GM18526 (cell line): Measurements from ENCODE around the gene CAMK2N1.

Source experiments
- POLR2A ChIP-seq: IDR thresholded peaks from 3 replicates; pipeline ENCODE4 v1.6.1; 2011; ENCODE audit not compliant: insufficient read length; ENCODE audit errors: extremely low read depth

Gene CAMK2N1

DNA sequence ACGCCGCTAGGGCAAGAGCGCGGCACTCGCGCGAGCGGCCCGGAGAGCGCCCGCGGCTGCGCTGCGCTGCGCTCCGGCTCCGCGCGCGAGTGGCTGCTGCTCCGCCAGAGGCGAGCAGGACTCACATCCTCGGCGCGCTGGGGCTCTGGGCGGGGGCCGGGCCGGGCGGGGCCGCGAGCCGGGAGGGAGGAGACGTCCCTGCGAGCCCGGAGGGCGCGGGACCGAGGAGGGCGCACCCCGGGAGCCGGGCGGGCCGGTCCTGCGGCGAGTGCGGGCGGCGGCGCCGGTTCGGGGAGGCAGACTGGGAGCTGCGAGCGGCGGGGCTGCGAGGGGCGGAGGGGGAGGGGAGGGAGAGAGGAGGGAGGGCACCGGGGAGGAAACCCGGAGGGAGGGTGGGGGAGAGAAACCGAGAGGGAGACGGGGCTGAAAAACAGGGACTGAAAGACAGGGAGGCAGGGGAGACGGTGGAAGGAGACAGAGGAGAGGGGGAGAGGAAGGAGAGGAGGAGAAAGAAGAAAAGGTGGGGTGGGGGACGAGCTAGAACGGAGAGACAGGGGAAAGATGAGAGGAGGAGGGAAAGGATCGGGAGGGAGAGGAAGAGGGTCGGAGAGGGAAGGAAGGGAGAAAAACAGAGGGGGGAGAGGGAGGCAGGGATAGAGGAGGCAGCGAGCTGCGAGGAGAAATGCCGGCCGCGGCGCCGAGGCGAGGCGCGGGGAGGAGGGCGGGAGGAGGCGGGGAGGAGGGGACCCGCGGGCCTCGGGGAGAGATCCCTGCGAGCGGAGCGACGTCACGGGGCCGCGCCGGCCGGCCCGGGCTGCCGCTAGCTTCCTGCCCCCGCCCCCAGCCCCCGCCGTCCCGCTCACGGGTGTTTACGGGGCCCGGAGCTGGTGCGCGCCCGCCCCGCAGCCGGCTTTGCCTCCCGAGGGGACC is at the start of gene CAMK2N1:
Gene CAMK2N1 (minus strand): TSS at position 684 of the 930 bp plus-strand sequence. CDS start 831 bp downstream, outside the sequence.
- TF ChIP-seq POLR2A: no peak

DNA sequence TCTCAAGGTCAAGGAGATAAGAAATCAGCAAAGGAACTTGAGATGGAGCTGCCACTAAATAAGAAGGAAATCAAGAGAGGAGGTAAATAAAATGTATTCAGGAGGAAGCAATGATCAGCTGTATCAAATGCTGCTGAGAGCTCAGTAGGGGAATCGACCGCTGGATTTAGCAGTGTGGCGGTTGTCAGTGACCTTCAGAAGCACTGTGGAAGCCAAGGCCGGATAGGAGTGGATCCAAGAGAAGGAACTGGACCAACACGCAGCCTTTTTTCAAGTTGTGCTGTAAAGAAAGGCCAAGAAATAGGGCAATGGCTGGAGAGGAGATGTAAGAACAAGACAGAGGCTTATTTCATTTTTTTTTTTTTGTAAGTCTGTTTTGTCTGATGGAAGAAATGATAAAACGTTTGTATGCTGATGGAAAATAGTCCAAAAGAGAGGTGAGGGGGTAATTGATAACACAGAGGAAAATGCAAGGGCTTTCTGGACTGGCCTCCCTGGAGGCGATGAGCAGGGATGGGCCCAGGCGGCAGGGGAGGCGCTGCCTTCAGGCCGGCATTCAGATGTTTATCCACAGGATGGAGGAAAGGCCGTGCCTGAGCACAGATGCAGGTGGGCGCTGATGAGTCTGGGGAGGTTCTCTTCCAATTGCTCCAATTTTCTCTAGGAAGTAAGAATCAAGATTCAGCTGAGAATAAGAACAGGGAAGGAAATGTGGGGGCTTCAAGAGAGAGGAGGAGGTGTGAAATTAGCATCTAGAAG is 48.8 kb upstream of the CAMK2N1 start:
- no peak for TF ChIP-seq POLR2A

DNA sequence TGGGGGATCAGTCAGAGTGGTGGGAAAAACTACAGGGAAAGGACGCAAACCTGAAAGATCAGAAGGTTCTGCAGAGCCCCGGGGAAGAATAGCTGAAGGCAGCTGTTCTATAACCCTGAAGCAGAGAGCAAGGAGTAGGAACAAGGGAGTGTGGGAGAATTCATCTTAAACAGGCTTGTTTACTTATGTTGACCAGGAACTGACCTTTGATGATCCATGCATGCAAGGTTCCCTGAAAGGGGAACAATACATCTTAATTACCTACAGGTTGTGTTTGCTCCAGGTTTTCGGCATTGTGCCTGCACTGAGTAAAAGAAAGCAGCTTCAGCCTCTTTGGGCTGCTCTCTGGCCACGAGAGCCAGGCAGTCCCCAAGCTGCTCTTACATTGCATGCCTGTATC is 47.6 kb upstream of the CAMK2N1 start:
- TF ChIP-seq POLR2A: no peak

DNA sequence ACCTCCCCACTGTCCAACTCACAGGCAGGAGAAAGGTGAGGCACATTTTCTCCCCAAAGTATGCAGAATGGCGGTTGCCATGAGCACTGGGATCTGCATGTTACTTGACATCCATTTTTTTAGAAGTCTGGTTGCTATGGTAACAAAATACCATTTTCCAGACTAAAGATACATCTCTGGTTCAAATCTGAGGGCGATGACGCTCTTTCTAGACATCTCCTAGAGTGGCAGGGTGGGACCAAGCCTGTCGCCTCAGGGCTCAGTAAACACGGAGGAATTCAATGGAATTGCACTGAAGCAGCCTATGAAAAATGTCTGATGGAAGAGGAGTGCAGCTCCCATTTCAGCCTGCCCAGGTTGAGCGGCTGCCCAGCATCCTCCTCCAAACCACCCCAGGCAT is 44.9 kb upstream of the CAMK2N1 start:
- TF ChIP-seq POLR2A: no peak

DNA sequence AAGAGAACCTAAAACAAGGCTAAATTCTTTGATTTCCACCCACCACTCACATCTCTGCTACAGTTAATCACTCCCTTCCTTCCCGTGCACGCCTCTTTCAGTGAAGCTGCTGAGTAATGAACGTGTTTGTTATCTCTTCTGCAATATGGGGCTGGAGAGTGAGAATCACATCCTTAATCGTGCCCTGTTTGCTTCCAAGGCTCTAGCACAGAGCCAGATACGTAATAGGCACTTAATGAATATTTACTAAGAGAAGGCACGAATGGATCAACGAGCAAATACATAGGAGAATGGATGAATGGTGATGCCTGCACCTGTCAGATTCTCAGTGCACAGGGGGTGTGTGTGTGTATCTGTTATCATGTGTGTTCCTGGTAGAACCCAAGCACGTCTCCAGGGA is 44.3 kb upstream of the CAMK2N1 start:
- no peak for TF ChIP-seq POLR2A

DNA sequence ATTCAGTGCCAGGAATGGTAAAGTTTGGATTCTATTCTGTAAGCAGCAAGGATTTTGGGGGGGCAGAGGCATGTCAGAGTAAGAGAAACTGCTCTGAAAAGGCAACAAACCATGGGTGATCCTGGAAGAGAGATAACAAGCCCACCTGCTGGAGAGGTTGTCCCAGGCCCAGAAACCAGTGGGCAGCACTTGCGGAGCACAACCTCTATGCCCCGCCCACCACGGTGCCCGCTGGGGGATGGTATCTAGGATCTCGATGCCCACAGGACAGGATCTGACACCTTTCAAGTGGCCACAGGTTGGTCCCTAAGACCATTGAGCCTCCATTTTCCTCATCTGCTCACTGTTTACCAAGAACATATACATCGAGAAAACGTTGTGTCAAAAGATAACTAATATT is 42.2 kb upstream of the CAMK2N1 start:
- no peak for TF ChIP-seq POLR2A

DNA sequence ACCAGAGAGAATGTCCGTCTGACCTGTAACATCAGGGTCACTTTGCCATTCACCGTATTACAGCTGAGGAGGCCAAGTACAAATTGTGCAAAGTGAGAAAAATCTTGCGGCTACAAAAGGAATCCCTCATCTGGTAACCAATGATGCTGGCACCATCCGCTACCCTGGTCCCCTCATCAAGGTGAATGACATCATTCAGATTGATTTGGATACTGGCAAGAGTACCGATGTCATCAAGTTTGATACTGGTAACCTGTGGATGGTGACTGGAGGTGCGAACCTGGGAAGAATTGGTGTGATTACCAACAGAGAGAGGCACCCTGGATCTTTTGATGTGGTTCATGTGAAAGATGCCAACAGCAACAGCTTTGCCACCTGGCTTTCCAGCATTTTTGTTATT is 40.3 kb upstream of the CAMK2N1 start:
- TF ChIP-seq POLR2A: no peak

DNA sequence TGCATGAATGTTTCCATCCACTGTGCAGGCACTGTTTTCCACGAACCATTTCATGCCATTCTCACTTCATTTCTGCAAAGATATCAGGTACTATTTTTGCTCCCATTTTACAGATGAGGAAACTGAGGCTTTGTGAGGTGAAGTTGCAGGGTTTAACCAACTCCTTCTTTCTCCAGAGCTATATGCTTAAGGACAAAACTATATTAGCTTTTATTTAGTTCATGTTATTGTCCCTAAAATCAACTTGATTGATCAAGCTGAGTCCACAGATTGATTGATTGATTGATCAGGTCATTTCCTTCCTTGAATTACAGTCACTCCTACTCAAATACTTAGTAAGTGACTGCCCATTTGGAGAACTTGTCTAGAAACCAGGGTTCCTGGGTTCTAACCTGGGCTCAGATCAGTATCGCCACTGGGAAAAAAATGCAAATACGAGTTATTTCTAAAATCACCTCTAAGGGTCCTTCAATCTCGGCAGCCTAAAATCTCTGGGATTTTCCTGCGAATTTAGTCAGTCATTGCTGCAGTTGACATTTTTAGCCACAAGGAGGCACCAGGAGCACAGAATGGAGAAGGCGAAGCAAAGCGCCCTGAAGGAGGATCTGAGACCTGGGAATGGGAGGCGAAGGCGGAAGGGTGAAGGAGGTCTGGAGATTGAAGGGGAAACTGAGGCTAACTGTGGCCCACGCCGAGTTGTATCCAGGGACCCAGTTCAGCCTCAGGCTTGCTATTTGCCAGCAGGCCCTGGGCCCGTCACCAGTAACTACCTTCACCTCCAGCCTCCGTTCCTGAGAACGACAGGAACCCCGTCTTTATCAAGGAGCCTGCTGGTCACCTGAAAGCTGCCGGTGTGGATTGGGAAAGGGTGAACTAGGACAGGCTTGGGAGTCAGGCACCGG is 36.2 kb upstream of the CAMK2N1 start:
- TF ChIP-seq POLR2A: no peak

DNA sequence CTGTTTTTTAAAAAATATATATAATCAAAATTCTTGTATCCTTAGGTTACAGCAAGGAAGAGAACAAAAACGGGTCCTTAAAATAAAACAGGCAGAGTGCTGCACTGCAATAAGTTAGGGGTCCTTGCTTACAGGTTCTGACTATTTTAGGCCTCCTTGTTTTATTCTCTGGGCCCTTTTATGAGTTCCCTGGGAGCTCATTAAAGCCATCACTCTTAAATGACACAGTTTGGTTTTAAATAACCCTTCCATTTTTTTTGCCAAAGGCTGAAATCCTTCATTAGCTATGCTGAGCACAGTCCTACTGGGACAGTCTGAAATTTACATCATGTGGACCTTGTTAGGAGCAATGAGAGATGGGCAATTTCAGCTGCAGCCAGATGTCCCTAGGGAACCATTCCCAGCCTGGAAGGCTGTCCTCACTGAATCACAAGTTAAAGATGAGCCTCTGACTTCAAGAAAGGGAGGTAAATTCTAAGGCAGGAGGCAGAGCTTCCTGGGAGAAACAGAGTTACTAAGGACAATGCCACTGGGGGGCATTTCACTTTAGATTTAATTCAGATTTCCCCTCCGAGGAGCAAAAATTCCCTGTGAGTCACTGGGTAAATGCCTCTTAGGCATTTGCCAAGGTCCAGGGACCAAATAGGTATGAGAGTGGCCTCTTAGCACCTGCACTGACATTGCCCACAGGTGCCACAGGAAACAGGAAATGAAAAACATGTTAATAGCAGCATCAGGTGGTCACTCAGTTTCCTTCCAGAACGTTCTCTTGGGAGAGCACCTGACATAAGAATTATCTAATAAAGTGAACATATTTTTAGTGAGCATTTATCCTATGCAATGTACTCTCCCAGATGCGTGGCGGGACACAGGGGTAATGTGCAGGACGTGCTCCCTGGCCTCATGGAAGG is 25.8 kb upstream of the CAMK2N1 start:
- no peak for TF ChIP-seq POLR2A

DNA sequence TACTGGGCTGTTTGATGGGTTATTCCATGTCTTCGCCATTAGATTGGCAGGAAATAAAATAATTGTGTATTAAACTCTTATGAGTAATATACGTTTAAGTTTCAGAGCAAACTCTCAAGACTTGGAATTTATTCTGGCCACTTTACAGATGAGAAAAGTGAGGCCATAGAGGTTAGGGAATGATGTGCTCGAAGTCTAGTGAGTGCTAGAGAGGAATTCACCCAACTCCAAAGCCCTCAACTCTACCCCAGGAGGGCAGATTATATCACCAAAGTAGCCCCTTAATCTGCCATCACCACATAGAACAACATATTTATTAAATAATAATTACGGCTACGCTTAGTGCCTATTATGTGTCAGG is 22.4 kb upstream of the CAMK2N1 start:
- no peak for TF ChIP-seq POLR2A

DNA sequence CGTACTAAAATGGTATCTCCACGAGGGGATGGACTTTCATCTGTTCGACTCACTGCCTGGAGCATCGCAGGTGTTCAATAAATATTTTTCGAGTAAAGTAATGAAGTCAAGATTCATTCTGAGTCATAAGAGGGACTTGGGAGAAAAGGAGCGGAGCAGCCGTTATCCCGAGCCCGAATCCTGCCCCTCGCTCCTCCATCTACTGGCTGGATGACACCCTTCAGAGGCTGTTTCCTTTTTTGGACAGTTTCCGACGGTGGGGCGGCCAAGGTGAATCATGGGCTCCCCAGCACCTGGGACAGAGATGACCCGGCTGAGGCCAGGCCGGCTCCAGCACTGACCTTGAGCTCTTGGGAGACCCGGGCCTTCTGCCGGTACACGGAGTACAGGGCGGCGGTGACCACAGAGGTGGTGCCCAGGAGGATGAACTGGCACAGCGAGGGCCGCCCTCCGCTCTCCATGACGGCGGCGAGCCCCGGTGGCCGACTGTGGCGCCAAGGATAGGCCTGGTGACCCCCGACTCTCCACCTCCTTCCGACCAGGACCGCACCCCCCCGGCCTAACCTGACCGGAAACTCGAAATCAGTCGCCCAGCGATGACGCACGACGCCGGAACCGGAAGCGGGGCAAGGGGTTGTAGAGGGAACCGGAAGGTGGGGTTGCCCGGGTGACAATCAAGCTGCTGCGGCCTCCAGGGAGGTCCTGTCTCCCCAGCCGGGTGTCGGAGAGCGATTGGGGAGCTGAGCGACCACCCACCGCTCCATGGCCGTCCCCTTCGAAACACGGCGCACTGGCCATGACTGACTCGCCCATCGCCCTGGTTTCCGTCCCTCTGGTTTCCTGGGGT is 21.8 kb upstream of the CAMK2N1 start, which contains the start of gene MUL1:
Gene MUL1 (minus strand): TSS at position 588 of the 847 bp plus-strand sequence. CDS start 127 bp downstream, at position 461.
- TF ChIP-seq POLR2A: peak; percentile 63

DNA sequence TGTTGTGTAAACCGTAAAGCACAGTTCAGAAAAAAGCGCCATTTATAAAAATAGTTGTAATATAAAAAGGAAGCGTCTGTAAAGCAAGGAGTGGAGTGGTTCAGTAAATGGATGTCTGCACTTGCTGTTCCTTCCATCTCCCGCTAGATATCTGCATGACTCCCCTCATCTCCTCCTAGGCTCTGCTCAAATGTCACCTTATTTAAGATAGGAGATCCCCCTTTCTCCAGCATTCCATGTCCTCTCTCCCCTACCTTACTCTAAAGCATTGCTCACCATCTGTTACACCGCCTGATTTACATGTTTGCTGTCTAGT is 21.2 kb upstream of the CAMK2N1 start:
- no peak for TF ChIP-seq POLR2A

DNA sequence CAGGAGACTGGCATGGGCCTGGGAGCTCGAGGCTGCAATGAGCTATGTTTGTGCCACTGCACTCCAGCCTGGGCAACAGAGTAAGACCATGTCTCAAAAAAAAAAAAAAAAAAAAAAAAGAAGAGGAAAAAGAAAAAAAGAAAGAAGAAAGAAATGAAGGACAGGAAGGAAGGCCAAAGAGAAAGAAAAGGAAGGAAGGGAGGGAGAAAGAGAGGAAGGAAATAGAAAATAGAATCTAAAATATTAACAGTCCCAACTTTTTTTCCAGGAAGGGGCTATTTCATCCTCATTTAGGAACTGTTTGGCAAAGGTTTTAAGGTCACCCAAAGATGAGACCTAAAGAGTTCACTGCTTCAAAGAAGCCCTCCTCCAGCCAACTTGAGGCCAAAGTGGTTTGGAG is 19.5 kb upstream of the CAMK2N1 start:
- no peak for TF ChIP-seq POLR2A
